Astrocyte of the spinal cord (primary cell): ENCODE measurements around the gene TEX14.

Experiments used
- DNase-seq: peaks from one replicate; pipeline ENCODE4 v3.0.0; 2011; ENCODE audit warnings: low read depth, low spot score
- H3K4me3 ChIP-seq: 2 replicates; pipeline ENCODE4 v1.5.1; 2011; ENCODE audit warnings: low read depth, mild to moderate bottlenecking, low read length, moderate library complexity
- CTCF ChIP-seq: IDR thresholded peaks from 2 replicates; pipeline ENCODE4 v1.5.1; 2012; ENCODE audit warnings: low read depth, mild to moderate bottlenecking, low read length, inconsistent platforms
- in situ Hi-C: cut with HindIII; loops from 2 replicates; pipeline ENCODE4 v1.10.0; 2017; ENCODE audit warnings: low sequenced_read_pairs

TEX14 gene

DNA sequence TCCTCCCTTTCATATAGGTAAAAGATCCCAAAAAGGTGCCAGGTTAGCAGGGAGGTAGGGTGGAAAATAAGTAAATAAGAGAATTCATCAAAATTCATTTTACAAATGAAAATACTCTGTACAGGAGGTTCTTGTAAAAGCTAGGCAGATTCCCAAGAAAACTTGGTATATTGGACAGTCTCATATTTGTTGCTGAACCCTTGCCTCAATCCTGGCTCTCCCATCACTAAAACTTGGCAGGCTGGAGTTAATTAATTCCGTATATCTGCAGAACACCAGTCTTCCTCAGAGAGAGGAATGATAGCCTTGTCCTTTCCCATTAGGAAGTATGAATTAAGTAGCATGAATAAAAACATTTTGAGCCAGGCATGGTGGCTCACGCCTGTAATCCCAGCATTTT lies 111.2 kb downstream of the TEX14 start:
- no peak for TF ChIP-seq CTCF
- in situ Hi-C loops = no loop called here
- no peak overlapping the region for H3K4me3 ChIP-seq
- no peak for DNase-seq

DNA sequence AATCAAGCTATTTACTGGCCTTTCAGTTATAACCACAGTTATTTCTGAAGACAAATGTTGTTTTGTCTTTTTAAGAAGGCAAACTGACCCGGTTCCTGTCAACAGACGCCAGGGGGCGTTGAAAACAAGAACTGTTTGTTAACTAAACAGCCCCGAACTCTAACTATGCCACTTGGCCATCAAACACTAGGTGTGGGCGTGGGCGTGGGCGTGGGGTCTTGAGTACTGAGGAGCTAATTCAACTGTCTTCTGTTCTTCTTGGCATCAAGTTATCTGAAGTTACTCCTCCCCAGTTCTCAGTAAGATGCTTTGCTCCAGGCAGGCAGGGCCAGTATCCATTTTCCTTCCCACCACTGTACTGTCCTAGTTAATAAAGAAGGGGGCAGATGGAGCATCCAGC lies 114.1 kb downstream of the TEX14 start:
- in situ Hi-C loops = no loop called here
- peak; percentile 19 for DNase-seq
- no peak overlapping the region for H3K4me3 ChIP-seq
- TF ChIP-seq CTCF = peak; percentile 43

DNA sequence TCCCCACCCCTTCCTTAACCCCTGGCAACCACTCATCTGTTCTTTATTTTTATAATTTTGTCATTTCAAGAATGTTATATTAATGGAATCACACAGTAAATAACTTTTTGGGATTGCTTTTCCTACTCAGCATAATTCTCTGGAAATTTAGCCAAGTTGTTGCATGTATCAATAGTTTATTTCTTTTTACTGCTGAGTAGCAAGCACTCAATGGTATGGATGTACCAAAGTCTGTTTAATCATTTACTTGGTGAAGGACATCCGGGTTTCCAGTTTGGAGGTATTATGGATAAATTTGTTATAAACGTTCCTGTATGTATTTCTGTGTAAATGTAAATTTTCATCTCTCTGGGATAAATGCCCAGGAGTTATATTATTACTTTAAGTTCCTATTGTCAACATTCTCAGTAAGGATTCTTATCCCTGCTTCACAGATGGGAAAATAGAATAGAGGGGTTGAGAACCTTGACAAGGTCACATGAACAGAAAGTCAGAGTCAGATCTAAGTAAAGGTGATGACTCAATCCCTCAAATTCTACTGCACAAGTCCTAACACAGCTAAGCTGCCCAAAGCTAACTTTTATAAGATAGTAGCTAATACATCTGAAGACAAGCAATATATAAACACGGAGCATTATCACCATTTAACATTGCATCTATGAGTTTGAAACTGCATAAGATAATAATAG lies 115.0 kb downstream of the TEX14 start:
- no peak for DNase-seq
- H3K4me3 ChIP-seq = no peak overlapping the region
- TF ChIP-seq CTCF = no peak
- in situ Hi-C loops = no loop called here

DNA sequence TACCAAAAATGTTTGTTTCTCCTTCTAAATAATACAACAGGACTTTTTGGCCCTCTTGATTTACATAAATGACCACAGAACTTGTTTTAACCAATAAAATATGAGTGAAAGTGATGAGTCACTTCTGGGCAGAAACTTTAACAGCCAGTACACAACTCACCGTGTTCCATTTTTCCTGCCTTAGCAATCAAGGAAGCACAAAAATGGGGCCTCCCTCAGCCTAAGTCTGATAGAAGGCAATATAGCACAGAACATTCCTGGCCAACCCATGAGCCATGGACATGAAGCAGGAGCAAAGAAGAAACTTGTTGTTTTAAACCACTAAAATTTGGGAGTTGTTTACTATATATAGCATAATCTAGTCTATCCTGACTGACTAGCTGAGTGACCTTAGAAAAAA lies 116.3 kb downstream of the TEX14 start:
- no peak for TF ChIP-seq CTCF
- no peak overlapping the region for H3K4me3 ChIP-seq
- DNase-seq = peak; percentile 72
- in situ Hi-C loops = no loop called here

- TF ChIP-seq CTCF = no peak
- in situ Hi-C loops = no loop called here
- H3K4me3 ChIP-seq = no peak overlapping the region
- DNase-seq = no peak
These were observed 117.8 kb downstream of the TEX14 start for GRCh38 chr17:58574025-58574424.

DNA sequence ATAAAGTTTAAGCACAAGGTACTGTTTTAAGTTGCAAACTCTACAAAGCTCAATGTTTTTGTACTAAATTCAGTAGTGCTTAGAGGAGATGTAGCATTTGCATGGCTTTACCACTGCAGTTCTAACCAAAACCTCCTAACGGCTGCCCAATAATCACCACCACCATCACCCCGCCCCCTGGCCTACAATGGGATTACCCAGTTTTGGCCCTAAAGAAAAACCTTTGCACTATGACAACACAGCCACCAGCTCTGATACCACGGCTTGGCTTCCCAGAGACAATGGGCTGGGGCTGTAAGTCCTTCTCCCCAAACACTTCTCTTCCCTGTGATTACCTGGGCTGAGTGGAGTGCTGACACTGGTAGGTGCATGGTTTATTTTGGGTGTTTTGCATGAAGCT lies 119.0 kb downstream of the TEX14 start:
- DNase-seq = no peak
- TF ChIP-seq CTCF = no peak
- in situ Hi-C loops = no loop called here
- no peak overlapping the region for H3K4me3 ChIP-seq
